HG02623 (cell line): ENCODE measurements around the gene CBFA2T3.
"Not testable (repeated sequence)": the region's sequence is repeated elsewhere in the genome, so short reads cannot be mapped to it uniquely, and the experiment has no call there.

ENCODE experiments used
- ATAC-seq: cut with Tn5 transposase; IDR thresholded peaks from one replicate; pipeline ENCODE4 v1.9.1; 2021; ENCODE audit warnings: moderate library complexity; ENCODE audit not compliant: unreplicated experiment

CBFA2T3 gene

DNA sequence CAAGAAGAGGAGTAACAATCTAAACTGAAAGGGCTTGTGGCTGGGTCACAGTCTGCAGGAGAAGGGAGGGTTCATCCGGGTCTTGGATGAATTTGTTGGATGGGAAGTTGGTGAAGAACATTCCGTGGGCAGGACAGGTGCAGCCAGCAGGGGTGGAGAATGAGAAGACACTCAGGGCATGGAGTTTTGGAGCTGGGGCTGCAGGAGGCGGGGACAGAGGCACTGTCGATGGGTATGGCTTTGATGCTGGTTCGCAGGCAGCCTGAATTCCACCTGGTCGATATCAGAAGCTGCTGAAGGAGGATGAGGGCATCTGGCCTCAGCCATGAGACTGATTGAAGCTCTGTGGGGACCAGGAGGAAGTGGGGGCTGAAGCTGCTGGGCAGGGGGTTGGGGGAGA, 36.1 kb upstream of the CBFA2T3 start:
- no peak for ATAC-seq

DNA sequence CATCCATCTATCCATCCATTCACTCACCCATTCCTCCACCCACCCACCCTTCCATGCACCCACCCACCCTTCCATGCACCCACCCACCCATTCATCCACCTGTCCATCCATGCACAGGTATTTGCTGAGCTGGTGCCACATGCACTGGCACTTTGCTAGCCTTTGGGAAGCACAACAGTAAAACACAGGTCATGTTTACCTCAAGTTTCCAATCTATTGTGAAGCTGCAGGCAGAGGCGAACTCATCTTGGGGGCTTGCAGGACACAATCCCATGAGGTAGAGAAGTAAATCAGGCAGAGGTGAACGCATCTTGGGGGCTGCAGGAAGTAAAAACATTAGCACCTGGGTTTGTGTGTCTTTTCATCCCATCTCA, 35.6 kb upstream of the CBFA2T3 start:
- ATAC-seq = no peak

DNA sequence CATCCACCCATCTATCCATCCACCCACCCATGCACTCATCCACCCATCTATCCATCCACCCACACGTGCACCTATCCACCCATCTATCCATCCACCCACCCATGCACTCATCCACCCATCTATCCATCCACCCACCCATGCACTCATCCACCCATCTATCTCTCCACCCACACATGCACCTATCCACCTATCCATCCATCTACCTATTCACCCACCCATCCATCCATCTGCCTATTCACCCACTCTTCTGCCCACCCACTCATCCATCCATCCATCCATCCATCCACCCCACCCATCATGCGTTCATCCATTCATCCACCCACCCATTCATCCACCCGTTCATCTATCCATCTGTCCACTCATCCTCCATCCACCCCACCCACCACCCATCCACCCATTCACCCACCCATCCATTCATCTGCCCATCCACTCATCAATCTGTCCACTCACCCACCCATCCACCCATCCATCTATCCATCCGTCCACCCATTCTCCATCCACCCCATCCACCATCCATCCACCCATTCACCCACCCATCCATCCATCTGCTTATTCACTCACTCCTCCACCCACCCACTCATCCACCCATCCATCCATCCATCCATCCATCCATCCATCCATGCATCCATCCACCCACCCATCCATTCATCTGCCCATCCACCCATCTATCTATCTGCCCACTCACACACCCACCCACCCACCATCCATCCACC, 35.1 kb upstream of the CBFA2T3 start:
- ATAC-seq = no peak

DNA sequence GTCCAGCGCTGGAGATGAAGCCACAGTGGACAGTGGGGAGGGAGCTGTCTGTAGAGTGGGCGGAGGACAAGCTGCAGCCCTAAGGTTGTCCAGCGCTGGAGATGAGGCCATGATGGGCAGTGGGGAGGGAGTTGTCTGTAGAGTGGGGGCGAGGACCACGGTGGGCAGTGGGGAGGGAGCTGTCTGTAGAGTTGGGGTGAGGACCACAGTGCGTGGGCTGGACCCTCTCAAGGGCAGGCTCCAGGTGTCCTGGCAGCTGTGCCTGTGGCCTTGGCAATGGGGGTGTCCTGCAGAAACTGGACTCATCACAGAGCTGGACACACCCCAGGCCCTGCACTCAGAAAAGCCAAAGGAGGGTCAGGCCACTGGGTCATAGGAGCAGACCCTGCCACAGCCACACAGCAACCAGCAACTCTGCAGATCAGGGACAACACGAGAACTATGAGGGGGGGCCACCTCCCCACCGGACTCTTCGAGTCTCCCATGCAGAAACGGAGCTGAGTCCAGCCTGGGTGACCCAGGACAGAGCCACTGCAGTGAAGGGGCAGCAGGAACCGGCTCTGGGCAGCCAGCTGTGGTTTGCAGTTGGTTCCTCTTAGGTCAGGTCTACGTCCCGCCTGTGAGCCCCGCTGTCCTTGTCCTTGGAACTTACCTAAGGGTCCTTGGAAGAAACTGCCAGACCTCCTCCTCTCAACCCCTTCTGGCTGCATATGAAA, 33.4 kb upstream of the CBFA2T3 start:
- no peak for ATAC-seq

DNA sequence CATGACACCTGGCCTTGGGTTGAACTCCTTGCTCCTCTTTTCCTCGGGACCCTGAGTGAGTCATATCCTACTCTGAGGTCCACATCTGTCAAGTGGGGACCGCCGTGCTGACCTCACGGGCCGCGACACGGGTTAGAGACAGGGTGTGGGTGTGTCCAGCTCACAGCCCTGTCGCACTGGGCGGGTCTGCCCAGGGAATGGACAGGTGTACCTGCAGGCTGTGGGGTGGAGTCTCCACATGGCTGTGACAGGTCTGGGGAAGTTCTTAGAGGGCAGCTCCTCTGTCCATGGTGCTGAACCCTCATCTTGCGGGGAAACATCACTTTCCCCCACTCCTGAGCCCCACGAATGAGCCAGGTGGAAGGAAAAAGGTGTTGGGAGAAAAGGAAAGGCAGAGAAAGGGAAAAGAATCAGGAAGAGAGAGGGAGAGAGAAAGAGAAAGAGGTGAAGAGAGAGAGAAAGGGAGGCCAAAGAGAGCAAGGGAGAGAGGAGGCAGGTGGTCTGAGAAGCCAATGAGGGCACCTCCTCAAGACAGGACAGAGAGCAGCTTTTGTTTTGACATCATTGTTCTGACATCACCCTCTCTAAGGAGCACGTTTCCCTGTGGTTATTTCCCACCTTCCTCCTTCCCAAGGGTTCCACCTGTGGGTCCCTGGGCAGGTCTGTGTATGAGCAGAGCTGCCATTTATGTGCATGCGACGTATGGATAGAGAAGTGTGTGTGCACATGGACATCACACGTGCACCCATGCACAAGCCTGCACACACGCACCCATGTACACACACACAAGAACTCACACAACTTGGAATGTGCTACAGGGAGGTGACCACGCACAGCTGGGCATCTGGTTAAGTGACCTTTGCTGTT, 32.6 kb upstream of the CBFA2T3 start:
- ATAC-seq = no peak

DNA sequence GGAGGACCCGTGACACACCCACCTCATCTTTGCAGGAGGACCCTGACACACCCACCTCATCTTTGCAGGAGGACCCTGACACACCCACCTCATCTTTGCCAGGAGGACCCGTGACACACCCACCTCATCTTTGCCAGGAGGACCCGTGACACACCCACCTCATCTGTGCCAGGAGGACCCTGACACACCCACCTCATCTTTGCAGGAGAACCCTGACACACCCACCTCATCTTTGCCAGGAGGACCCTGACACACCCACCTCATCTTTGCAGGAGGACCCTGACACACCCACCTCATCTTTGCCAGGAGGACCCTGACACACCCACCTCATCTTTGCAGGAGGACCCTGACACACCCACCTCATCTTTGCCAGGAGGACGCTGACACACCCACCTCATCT, 31.8 kb upstream of the CBFA2T3 start:
- ATAC-seq = not testable (repeated sequence)

DNA sequence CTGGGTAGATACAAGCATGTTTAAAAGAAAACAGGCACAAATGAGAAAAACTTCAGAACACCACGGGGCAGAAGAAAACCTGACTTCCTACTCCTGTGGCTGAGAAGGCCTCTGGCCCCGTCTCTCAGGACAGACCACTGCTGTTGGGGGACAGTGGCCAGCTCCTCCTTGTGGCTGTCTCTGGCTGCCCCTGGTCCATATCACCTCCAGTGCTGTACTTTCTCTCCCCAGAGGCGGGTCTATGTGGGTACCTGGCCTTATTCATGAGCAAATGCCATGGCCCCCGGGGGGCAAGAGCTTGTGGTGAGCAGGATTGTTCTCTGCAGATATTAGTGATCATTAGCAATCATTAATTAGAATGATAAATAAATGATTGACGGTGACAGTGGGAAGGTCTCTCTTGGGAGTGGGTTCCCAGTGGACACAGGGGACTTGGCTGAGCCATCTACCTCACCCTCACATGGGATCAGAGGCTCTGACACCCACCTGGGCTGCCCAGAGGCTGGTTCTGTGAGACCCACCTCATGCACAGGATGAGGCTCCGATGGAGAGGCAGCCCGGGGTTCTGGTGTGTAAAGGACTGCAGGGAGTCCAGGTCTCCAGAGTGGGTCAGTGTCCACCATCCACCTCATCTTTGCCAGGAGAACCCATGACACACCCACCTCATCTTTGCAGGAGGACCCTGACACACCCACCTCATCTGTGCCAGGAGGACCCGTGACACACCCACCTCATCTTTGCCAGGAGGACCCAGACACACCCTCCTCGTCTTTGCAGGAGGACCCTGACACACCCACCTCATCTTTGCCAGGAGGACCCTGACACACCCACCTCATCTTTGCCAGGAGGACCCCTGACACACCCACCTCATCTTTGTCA, 30.6 kb upstream of the CBFA2T3 start:
- ATAC-seq = no peak

DNA sequence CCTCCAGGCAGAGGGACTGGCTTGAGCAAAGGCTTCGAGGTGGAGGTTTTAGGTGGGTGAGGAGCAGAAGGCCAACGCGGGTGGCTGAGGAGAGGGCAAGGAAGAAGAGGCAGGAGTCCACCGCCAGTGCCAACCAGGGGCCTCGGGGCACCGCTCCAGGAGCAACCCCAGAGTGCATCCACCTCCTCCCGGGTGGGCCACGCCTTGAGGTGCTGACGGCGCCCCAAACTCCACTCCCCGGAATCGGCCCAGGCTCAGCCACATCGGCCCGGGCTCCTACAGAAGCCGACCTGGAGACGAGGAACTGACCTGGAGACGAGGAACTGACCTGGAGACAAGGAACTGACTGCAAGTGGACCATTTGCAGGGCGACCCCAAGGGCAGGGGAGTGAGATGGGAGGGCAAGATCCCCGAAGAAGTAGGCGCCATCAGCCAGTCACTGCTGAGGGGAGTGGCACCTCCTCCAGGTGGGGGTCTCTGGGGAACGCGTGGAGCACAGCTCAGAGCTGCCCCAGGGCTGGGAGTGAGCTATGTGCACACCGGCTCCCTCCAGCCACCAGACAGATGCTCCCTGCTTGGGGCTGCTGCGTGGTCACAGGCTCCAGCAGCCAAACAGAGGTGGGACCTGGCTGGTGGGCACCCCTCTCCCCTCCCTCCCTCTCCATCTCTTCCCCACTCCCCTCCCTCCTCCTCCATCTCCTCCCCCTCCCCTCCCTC, 29.2 kb upstream of the CBFA2T3 start:
- ATAC-seq = no peak

DNA sequence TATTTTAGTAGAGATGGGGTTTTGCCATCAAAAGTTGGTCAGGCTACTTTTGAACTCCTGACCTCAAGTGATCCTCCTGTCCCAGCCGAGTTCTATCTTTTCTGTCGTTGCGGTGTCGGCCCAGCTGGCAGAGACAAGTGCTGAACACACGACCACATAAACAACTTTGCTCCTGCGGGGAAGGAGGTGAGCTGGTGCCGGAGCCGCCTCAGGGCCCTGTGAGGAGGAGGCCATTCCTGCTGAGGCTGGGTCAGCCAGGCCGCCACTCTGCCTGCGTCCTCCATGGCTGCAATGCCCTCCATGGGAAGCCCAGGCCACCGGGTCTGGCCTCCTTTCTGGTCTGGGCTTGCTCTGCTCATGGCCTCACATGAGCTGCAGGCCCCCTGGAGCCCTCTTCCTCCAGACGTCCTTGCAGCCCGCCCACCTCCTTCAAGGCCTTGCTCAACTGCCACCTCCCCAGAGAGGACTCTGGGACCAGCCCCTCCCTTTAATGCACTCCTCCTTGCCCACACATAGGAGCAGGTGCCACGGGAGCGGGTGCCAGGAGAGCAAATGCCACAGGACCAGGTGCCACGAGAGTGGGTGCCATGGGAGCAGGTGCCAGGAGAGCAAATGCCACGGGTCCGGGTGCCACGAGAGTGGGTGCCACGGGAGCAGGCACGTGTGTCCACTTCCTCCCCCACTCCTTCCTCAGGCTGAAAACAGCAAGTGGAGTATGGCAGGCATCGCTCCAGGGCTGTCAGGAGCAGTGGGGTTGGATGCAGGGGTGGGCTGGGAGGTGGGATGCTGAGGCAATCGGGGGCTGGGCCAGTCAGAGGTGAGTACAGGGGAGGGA, 28.4 kb upstream of the CBFA2T3 start:
- ATAC-seq = no peak

DNA sequence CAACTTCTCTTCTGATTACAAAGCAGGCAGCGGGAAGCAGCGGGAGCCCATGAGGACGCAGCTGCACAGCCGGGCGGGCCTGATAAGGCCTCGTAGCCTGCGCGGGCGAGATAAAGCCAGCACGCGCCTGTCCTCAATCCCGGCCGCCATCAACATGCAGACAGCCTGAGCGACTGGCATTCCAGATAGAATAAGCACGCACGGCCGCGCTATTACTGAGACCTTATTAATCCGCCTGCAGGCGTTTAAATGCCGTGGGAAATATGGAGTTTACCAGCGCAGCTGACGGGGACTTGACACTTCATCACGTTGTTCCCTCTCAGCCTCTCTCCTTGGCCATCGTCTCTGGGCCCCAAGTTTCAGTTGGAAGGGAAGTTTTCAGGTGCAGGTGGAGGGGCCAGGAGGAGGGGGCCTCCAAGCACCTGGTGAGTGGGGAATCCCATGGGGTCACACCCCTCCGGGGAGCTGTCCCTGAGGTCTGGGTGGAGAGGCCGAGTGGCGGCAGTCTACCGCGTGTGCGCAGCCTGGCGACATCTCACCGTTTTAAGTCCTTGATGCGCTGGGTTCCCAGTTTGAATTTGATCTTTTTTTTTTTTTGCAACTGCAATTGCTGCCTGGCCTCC, 27.3 kb upstream of the CBFA2T3 start:
- no peak for ATAC-seq

DNA sequence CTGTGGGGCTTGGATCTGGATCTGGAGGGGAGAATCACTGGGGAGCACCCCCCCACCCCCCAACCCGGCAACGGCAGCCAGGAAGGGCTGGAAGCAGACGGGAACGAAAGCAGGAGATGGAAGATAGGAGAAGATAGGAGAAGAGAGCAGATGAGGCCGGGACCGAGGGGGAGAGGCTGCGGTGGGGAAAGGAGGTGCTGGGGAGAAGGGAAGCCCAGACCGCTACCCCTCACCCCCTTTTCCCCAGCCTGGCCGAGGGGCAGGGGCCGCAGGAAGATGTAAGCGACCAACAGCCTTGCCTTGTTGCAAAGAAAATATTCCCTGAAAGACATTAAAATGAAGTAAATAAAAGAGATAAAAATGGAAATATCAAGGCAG, 26.8 kb upstream of the CBFA2T3 start:
- ATAC-seq = no peak

DNA sequence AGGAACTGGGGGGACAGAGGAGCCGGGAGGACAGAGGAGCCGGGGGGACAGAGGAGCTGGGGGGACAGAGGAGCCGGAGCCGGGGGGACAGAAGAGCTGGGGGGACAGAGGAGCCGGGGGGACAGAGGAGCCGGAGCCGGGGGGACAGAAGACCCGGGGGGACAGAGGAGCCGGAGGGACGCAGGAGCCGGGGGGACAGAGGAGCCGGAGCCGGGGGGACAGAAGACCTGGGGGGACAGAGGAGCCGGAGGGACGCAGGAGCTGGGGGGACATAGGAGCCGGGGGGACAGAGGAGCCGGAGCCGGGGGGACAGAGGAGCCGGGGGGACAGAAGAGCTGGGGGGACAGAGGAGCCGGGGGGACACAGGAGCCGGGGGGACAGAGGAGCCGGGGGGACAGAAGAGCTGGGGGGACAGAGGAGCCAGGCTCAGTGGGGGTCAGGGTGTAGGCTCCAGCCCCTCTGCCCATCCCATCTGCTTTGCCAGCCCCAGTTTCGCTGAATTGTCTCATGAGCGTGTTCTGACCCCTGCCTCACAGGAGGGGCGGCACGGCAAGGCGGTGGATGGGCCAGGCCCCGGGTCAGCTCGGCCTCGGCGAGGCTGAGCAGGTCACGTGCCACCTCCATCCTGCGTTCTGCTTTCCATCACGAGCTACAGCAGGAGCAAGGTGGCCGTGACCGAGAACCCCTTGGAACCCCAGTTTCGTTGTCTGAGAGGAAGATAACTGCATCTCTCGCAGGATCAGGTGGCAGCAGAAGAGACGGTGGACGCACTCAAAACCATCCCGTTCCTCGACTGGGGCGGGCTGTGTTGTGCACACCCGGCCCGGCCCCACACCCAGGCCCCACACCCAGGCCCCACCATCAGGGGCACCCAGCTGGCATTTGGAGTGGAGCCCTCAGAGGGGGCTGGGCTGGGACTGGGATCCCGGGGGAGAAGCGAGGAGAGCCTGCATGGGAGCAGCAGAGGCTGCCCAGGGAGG, 26.1 kb upstream of the CBFA2T3 start:
- ATAC-seq = no peak

DNA sequence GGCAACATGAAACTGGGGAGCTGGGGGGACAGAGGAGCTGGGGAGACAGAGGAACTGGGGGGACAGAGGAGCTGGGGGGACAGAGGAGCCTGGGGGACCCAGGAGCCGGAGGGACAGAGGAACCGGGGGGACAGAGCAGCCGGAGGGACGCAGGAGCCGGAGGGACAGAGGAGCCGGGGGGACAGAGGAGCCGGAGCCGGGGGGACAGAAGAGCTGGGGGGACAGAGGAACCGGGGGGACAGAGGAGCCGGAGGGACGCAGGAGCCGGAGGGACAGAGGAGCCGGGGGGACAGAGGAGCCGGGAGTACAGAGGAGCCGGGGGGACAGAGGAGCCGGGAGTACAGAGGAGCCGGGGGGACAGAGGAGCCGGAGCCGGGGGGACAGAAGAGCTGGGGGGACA, 25.1 kb upstream of the CBFA2T3 start:
- not testable (repeated sequence) for ATAC-seq

DNA sequence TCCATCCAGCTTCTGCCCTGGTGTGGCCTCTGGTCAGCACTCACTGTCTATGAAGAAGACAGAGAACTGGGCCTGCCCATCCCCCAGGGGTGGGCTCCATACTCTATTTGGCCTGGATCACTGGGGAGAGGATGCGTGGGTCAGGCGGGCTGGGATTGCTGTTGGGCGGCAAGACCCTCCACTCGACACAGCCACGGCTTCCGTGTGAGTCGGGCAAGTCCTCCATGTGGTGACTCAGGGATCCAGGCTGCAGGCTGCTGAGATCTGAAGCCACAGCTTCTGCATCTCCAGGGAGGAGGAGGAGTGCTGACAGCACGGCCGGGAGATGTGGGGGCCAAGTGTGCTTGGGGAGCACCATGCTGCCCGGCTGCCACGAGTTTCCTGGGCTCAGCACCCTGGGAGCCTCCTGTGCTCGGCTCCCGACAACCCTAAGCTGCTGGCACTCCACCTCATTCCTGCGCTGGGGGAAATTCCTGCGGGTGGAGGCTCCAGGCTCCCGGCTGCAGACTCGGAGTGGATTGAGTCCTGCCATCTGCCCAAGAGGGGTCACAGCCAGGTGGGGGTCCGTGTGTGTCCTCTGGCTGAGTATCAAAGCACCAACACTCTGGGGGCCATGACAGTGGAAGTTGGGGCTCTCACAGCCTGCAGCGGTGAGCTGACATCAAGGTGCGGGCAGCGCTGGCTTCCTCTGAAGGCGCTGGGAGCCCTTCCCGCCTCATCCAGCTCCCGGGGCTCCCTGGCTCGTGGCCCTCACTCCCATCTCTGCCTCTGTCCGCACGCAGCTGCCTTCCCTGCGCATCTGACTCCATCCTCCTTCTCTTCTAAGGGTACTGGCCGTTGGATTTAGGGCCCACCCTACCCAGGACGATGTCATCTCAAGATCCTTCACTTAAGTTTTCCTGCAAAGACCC, 24.4 kb upstream of the CBFA2T3 start:
- no peak for ATAC-seq

DNA sequence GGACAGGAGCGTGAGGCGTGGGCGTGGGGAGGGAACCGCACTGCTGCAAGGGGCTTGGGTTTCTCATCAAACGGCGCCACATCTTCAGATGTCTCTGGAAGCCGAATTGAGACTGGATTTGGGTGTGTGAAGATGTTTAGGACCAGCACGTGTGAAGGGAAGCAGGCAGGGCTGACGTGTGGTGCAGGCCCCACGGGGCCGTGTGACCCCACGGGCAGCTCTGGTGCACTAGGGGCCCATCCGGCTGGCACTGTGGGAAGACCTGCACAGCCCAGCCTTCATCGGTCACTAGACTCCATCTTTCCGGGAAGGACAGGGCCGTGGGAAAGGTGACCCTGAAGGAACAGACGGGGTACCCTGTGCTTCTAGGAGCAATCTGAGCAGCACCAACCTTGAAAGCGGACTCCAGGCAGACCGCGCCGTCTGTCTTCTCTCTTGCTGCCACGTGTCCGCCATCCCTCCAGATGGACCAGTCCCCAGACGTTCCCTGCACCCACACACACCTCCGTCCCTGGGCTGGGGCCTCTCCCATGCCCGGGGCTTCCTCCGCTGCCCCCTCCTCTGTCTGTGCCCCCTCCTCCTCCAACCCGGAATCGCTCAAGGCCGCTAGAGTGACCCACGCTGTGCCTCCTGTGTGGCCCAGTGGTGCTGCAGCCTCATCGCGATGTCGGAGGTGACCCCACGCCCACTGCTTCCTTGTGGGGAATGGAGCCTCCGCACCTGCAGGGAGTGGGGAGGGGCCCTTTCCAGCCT, 23.4 kb upstream of the CBFA2T3 start:
- ATAC-seq = no peak
